H1 (cell line): ENCODE results near the gene GLMP.

Experiments used
- ATF3 ChIP-seq: IDR thresholded peaks from 2 replicates; pipeline ENCODE4 v1.6.1; 2011; ENCODE audit warnings: low read depth, mild to moderate bottlenecking, low read length; ENCODE audit not compliant: insufficient read depth
- EZH2 ChIP-seq: fragments of 200-600 bp; sonication (generic); IDR thresholded peaks from 2 replicates; pipeline ENCODE4 v1.7.1; 2012; ENCODE audit warnings: low read depth, mild to moderate bottlenecking, moderate library complexity, low read length, inconsistent platforms; ENCODE audit not compliant: severe bottlenecking
- POLR2A ChIP-seq, 2 experiments: IDR thresholded peaks; 1 replicate in 1 of 2; 2 replicates in 1 of 2; pipeline ENCODE4 v1.6.1; 2011; ENCODE audit warnings: low read depth in 2 of 2, low read length in 2 of 2, mild to moderate bottlenecking in 2 of 2; ENCODE audit errors: control extremely low read depth in 1 of 2
- POLR2AphosphoS5 ChIP-seq: IDR thresholded peaks from 2 replicates; pipeline ENCODE4 v1.6.1; 2011; ENCODE audit warnings: low read depth, low read length
- RNF2 ChIP-seq: fragments of 200-900, 300-1000 bp; sonication (generic); IDR thresholded peaks from 2 replicates; pipeline ENCODE4 v1.7.1; 2016; ENCODE audit warnings: borderline replicate concordance, low read depth, mild to moderate bottlenecking, antibody characterized with exemption, low read length; ENCODE audit not compliant: poor library complexity, severe bottlenecking; ENCODE audit errors: missing control alignments
- SAP30 ChIP-seq: fragments of 300-600 bp; sonication (generic); IDR thresholded peaks from 2 replicates; pipeline ENCODE4 v1.7.1; 2012; ENCODE audit warnings: low read length, moderate library complexity, mild to moderate bottlenecking, inconsistent platforms; ENCODE audit not compliant: insufficient read depth, insufficient replicate concordance
- SP1 ChIP-seq: IDR thresholded peaks from 2 replicates; pipeline ENCODE4 v1.6.1; 2011; ENCODE audit warnings: low read depth, low read length
- TAF1 ChIP-seq: IDR thresholded peaks from 2 replicates; pipeline ENCODE4 v1.6.1; 2011; ENCODE audit warnings: mild to moderate bottlenecking, low read depth, low read length
- ZNF274 ChIP-seq: IDR thresholded peaks from 2 replicates; pipeline ENCODE4 v1.7.0; 2012; ENCODE audit warnings: low read length, borderline replicate concordance; ENCODE audit errors: extremely low read depth
- TF ChIP-seq, protein P1 (sequence below), 3 experiments: IDR thresholded peaks; 1 replicate in 2 of 3; 2 replicates in 1 of 3; pipeline versions ENCODE4 v1.5.1 to v1.6.1; 2011; ENCODE audit warnings: low read length in 3 of 3, mild to moderate bottlenecking in 3 of 3, inconsistent platforms in 2 of 3, low read depth in 1 of 3, moderate library complexity in 1 of 3; ENCODE audit not compliant: insufficient read depth in 1 of 3; ENCODE audit errors: control extremely low read depth in 1 of 3
- TF ChIP-seq, protein P2 (sequence below): IDR thresholded peaks from 2 replicates; pipeline ENCODE4 v1.6.1; 2012; ENCODE audit warnings: inconsistent platforms

GRCh38 chr1:156308078-156308477, 12.6 kb upstream of the GLMP start:
- no peak for TF ChIP-seq POLR2A (IDR thresholded peaks at IDR 0.05; ENCODE audit: control extremely low read depth in 1 of 2, low read depth in 2 of 2, low read length in 2 of 2)
- TF ChIP-seq, protein P1, sequence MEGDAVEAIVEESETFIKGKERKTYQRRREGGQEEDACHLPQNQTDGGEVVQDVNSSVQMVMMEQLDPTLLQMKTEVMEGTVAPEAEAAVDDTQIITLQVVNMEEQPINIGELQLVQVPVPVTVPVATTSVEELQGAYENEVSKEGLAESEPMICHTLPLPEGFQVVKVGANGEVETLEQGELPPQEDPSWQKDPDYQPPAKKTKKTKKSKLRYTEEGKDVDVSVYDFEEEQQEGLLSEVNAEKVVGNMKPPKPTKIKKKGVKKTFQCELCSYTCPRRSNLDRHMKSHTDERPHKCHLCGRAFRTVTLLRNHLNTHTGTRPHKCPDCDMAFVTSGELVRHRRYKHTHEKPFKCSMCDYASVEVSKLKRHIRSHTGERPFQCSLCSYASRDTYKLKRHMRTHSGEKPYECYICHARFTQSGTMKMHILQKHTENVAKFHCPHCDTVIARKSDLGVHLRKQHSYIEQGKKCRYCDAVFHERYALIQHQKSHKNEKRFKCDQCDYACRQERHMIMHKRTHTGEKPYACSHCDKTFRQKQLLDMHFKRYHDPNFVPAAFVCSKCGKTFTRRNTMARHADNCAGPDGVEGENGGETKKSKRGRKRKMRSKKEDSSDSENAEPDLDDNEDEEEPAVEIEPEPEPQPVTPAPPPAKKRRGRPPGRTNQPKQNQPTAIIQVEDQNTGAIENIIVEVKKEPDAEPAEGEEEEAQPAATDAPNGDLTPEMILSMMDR (IDR thresholded peaks at IDR 0.05; ENCODE audit: control extremely low read depth in 1 of 3, insufficient read depth in 1 of 3, low read depth in 1 of 3, low read length in 3 of 3), result no peak
- TF ChIP-seq POLR2AphosphoS5, result no peak
- no peak for TF ChIP-seq TAF1
- no peak for TF ChIP-seq SAP30
- no peak for TF ChIP-seq ATF3
- TF ChIP-seq EZH2, result no peak
- TF ChIP-seq, protein P2, sequence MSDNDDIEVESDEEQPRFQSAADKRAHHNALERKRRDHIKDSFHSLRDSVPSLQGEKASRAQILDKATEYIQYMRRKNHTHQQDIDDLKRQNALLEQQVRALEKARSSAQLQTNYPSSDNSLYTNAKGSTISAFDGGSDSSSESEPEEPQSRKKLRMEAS, result no peak
- TF ChIP-seq RNF2, result no peak
- no peak for TF ChIP-seq ZNF274
- TF ChIP-seq SP1, result no peak
